Measurements from ENCODE around the gene DCC. TPM values are rescaled to one million over a fixed set of nuclear protein-coding genes. Genes with fewer than 3 reads are reported as not detected.

The DCC gene
- total and polyA plus RNA-seq, 12 donors: under 0.01 to 0.89 (median 0.09) TPM; not detected in 8

- H3K4me3 ChIP-seq: no peak overlapping the region
- ATAC-seq (no peak), DNase-seq (no peak)
- H3K27me3 ChIP-seq: no peaks in the 10 kb centered on the region
- H3K4me1 ChIP-seq: no peaks in the 10 kb centered on the region
- H3K9me3 ChIP-seq: peaks cover 0 to 4% (median 0%) of the 10 kb centered on the region in 11 donors
- WGBS, 2 donors: 78% methylated on average over 2 of the region's 2 CpGs
- intact Hi-C loops (cut with DNase I): no loop called here
- no peak overlapping the region for H3K27ac ChIP-seq
- TF ChIP-seq, protein P1, sequence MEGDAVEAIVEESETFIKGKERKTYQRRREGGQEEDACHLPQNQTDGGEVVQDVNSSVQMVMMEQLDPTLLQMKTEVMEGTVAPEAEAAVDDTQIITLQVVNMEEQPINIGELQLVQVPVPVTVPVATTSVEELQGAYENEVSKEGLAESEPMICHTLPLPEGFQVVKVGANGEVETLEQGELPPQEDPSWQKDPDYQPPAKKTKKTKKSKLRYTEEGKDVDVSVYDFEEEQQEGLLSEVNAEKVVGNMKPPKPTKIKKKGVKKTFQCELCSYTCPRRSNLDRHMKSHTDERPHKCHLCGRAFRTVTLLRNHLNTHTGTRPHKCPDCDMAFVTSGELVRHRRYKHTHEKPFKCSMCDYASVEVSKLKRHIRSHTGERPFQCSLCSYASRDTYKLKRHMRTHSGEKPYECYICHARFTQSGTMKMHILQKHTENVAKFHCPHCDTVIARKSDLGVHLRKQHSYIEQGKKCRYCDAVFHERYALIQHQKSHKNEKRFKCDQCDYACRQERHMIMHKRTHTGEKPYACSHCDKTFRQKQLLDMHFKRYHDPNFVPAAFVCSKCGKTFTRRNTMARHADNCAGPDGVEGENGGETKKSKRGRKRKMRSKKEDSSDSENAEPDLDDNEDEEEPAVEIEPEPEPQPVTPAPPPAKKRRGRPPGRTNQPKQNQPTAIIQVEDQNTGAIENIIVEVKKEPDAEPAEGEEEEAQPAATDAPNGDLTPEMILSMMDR (IDR thresholded peaks at IDR 0.05): no peak
- H3K36me3 ChIP-seq: no peaks in the 10 kb centered on the region
Measured at GRCh38 chr18:52598921-52599320, 258.9 kb downstream of the DCC start.

DNA sequence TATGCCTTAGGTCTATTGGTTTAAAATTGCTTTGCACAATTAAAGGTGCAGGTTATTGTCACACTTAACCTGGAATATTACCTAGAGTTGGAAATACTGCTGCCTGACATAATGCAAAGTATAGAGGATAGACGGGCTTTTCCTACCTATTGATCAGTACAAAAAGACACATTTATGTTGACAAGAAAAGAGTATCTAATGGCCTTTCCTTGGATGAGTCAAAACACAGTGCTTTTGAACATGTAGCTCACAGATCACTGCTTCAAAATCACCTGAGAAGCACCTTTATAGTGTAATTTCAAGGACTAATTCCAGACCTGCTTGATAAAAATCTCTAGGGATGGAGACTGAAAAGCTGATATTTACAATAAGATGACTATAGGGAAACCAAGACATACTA is 262.8 kb downstream of the DCC start:
- Histone ChIP-seq H3K27me3 (no peaks in the 10 kb centered on the region), H3K9me3 (peaks cover 0 to 4% (median 0%) of the 10 kb centered on the region in 11 donors), H3K27ac (no peak overlapping the region), H3K4me3 (no peak overlapping the region), H3K36me3 (no peaks in the 10 kb centered on the region), H3K4me1 (no peaks in the 10 kb centered on the region)
- TF ChIP-seq, protein P1 (IDR thresholded peaks at IDR 0.05): no peak
- intact Hi-C loops (cut with DNase I): loop anchor here in 1 of 10 donors (1.0 kb wide), 1 partner anchor 9 kb away; no protein-coding TSS in a partner anchor
- no peak for ATAC-seq
- no peak for DNase-seq
- 79 to 82% methylated on average over 1 of the region's 1 CpG for WGBS, 2 donors

DNA sequence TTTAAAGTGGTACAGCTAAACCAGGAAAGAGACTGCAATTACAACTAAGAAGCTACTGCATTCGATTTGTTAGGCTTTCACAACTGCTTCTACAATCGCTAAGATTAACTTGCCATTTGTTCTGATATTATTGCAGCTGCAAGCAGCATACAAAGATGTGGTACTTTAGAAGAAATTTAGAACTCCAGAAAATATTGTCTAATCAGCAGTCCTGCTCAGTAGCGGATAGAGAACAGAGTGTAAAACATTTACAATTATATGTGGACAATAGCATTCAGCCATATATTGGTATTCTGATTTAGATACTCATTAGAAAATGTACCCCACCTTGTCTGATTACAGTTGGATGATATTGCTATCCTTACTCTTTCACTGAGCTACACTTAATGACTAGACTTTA is 265.3 kb downstream of the DCC start:
- Histone ChIP-seq H3K4me1 (no peaks in the 10 kb centered on the region), H3K36me3 (no peaks in the 10 kb centered on the region), H3K4me3 (no peak overlapping the region), H3K27ac (no peak overlapping the region), H3K9me3 (peaks cover 0 to 2% (median 0%) of the 10 kb centered on the region in 11 donors), H3K27me3 (no peaks in the 10 kb centered on the region)
- 82 to 84% methylated on average over 3 of the region's 3 CpGs for WGBS, 2 donors
- DNase-seq: no peak
- intact Hi-C loops (cut with DNase I): no loop called here
- ATAC-seq: no peak
- TF ChIP-seq, protein P1 (IDR thresholded peaks at IDR 0.05): no peak

GRCh38 chr18:52607985-52608384 is 268.0 kb downstream of the DCC start:
- H3K27ac ChIP-seq: no peak overlapping the region
- intact Hi-C loops (cut with DNase I): no loop called here
- no peak overlapping the region for H3K4me3 ChIP-seq
- no peaks in the 10 kb centered on the region for H3K27me3 ChIP-seq
- H3K36me3 ChIP-seq: no peaks in the 10 kb centered on the region
- no peak for DNase-seq
- WGBS, 2 donors: 83 to 88% methylated on average over 2 of the region's 2 CpGs
- peaks cover 0 to 2% (median 0%) of the 10 kb centered on the region in 11 donors for H3K9me3 ChIP-seq
- TF ChIP-seq, protein P1 (IDR thresholded peaks at IDR 0.05): no peak
- no peaks in the 10 kb centered on the region for H3K4me1 ChIP-seq
- no peak for ATAC-seq
